Keratinocyte (primary cell): ENCODE measurements around the gene TNNI3. TPM values are rescaled to one million over a fixed set of nuclear protein-coding genes. Genes with fewer than 3 reads are reported as not detected.

Experiments
- DNase-seq: peaks from one replicate; pipeline ENCODE4 v3.0.0-alpha.2; 2011; ENCODE audit warnings: low read depth, missing footprints, low spot score
- FAIRE-seq: peaks from 2 replicates; lab custom pipeline; 2011; peaks lifted over from hg19 to GRCh38; lab: Jason Lieb, UNC
- H2AFZ ChIP-seq: 2 replicates; pipeline ENCODE4 v1.6.0; 2012; ENCODE audit warnings: low read length, control low read depth, inconsistent platforms; ENCODE audit not compliant: control insufficient read depth
- H3K27ac ChIP-seq: 2 replicates; pipeline ENCODE4 v1.5.1; 2011; ENCODE audit warnings: low read length; ENCODE audit not compliant: control insufficient read depth, insufficient read depth
- H3K27me3 ChIP-seq: 3 replicates; pipeline ENCODE4 v1.6.0; 2011; ENCODE audit warnings: low read length; ENCODE audit not compliant: control insufficient read depth, insufficient read depth; ENCODE audit errors: extremely low read depth
- H3K36me3 ChIP-seq, 2 experiments: 2 replicates in 1 of 2; 3 replicates in 1 of 2; pipeline ENCODE4 v1.5.1; 2011; ENCODE audit warnings: low read length in 2 of 2, mild to moderate bottlenecking in 1 of 2; ENCODE audit not compliant: control insufficient read depth in 2 of 2, insufficient read depth in 2 of 2; ENCODE audit errors: extremely low read depth in 1 of 2
- H3K4me1 ChIP-seq: 3 replicates; pipeline ENCODE4 v1.5.1; 2011; ENCODE audit warnings: low read length; ENCODE audit not compliant: control insufficient read depth, insufficient read depth; ENCODE audit errors: extremely low read depth
- H3K4me2 ChIP-seq: 3 replicates; pipeline ENCODE4 v1.6.0; 2011; ENCODE audit warnings: low read depth, low read length; ENCODE audit not compliant: control insufficient read depth, insufficient read depth; ENCODE audit errors: extremely low read depth
- H3K4me3 ChIP-seq, 3 experiments: fragments of 200-600 bp in 1 of 3; sonication (generic) in 1 of 3; 2 replicates in 2 of 3; 3 replicates in 1 of 3; pipeline ENCODE4 v1.5.1; 2011 to 2016; ENCODE audit warnings: low read length in 3 of 3, mild to moderate bottlenecking in 3 of 3, control low read depth in 2 of 3, inconsistent platforms in 1 of 3, low read depth in 1 of 3, mixed read lengths in 1 of 3, mixed run types in 1 of 3, moderate library complexity in 1 of 3; ENCODE audit not compliant: control insufficient read depth in 2 of 3, insufficient read depth in 2 of 3; ENCODE audit errors: extremely low read depth in 1 of 3
- H3K79me2 ChIP-seq: 2 replicates; pipeline ENCODE4 v1.6.0; 2012; ENCODE audit warnings: low read length; ENCODE audit not compliant: control insufficient read depth, insufficient read depth
- H3K9ac ChIP-seq: 3 replicates; pipeline ENCODE4 v1.6.0; 2011; ENCODE audit warnings: low read length; ENCODE audit not compliant: control insufficient read depth, insufficient read depth; ENCODE audit errors: extremely low read depth
- H3K9me1 ChIP-seq: 3 replicates; pipeline ENCODE4 v1.6.0; 2011; ENCODE audit warnings: low read length; ENCODE audit not compliant: control insufficient read depth, insufficient read depth; ENCODE audit errors: extremely low read depth
- H3K9me3 ChIP-seq: 2 replicates; pipeline ENCODE4 v1.5.1; 2012; ENCODE audit warnings: low read depth, low read length; ENCODE audit not compliant: control insufficient read depth
- H4K20me1 ChIP-seq: 3 replicates; pipeline ENCODE4 v1.6.0; 2011; ENCODE audit warnings: low read length; ENCODE audit not compliant: control insufficient read depth, insufficient read depth; ENCODE audit errors: extremely low read depth
- EZH2 ChIP-seq: IDR thresholded peaks from one replicate; pipeline ENCODE4 v1.6.1; 2012; ENCODE audit warnings: inconsistent platforms, mild to moderate bottlenecking, low read length, moderate library complexity
- dilution Hi-C: fragments of 300-500 bp; cut with MboI; formaldehyde crosslinking; loops from one replicate; pipeline ENCODE4 v1.7.0; 2020; ENCODE audit warnings: low sequenced_read_pairs; ENCODE audit not compliant: extremely low pct_ligation_motif_present
- polyA minus RNA-seq, 3 experiments: library from RNA; depleted of rRNA, polyadenylated mRNA; stranded (reverse); fragments of >200 nt; gene quantifications; 1 replicate in 1 of 3; 2 replicates in 1 of 3; 3 replicates in 1 of 3; pipeline ENCODE4 v1.2.3, GENCODE V29; 2011
- polyA plus RNA-seq, 5 experiments: library from polyadenylated mRNA; depleted of rRNA in 3 of 5; stranded (reverse) in 3 of 5; stranded (forward) in 1 of 5; unstranded in 1 of 5; fragments of >200 nt; gene quantifications; 1 replicate in 1 of 5; 2 replicates in 3 of 5; 3 replicates in 1 of 5; pipeline versions ENCODE4 v1.2.1 to v1.2.3, GENCODE V29; 2011 to 2012; ENCODE audit warnings: missing spikeins in 2 of 5, low read depth in 1 of 5, low replicate concordance in 1 of 5
- TF ChIP-seq, protein P1 (sequence below), 3 experiments: IDR thresholded peaks in 1 of 3; conservative IDR thresholded peaks in 1 of 3; optimal IDR thresholded peaks in 1 of 3; 2 replicates in 2 of 3; 3 replicates in 1 of 3; pipeline versions ENCODE3 to v1.5.1; 2011; ENCODE audit warnings: low read length in 3 of 3, mild to moderate bottlenecking in 3 of 3, moderate library complexity in 2 of 3, control low read depth in 1 of 3, inconsistent platforms in 1 of 3; ENCODE audit not compliant: insufficient read depth in 2 of 3; ENCODE audit errors: extremely low read depth in 1 of 3

TNNI3 gene
- polyA plus RNA-seq (2.2 to 4.1 TPM (median 3.3 TPM) in 3 replicates), polyA minus RNA-seq (0.49 to 1.2 TPM in 2 of 3 replicates, not detected in the other)
- 2.1 TPM for polyA plus RNA-seq (2011; ENCODE audit: low read depth)
- polyA plus RNA-seq (2011; cell fraction: cytosol; rRNA removed) = 0.78 and 2.9 TPM in 2 replicates
- 3.8 and 4.7 TPM in 2 replicates for polyA plus RNA-seq (2011; cell fraction: nucleus; rRNA removed)
- polyA plus RNA-seq (2012; ENCODE audit: low replicate concordance) = 1.7 and 3.9 TPM in 2 replicates
- not detected for polyA minus RNA-seq (2011; cell fraction: cytosol; rRNA and poly(A)+ RNA removed)
- not detected in 2 replicates for polyA minus RNA-seq (2011; cell fraction: nucleus; rRNA and poly(A)+ RNA removed)

DNA sequence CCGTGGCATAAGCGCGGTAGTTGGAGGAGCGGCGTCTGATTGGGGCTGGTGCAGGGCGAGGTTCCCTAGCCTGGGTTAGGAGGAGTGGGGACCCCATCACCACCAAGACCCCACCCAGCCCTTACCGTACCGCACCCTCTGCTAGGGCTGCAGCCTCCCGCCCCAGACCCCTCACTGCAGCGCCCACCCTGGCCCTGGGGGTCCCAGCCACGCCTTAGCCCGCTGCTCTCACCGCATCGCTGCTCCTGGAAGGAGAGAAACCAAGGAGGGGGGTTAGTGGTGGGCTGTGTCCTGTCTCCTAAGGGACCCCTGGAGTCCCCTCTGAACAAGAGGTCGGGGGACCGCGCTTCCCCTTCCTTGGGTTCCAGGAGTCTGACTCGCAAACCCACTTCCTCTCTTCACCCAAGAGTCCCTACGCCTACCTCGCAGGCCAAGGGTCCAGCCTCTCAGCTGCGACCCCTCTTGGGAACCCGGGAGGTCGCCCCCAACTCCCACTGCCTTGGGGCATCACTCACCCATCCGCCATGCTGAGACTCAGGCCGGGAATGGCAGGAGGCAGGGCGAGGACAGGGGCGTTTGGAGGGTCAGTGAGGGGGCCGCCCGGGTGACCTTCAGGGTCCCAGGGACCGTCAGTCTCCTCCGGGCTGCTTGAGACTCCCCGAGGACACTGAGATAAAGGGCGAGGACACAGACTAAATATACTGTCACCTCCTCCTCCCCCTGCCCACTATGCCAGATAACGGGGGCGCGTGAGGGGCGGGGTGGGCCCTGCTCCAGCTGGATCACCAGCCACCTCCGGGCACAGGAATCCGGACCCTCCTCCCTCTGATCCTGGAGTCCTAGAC, at the start of gene TNNI3:
Gene TNNI3, minus strand, starts transcription at position 669 of the 845 bp plus-strand sequence. Its CDS starts 143 bp downstream, at position 526.
- Histone ChIP-seq H4K20me1 (no peaks in the 10 kb centered on the region), H3K79me2 (no peaks in the 10 kb centered on the region), H3K4me1 (peaks cover 22% of the 10 kb centered on the region), H3K9me3 (no peaks in the 10 kb centered on the region), H3K9me1 (no peaks in the 10 kb centered on the region), H3K36me3 (no peaks in the 10 kb centered on the region), H3K27ac (no peak within 1 kb of the TSS), H3K4me2 (peak within 1 kb of the TSS; percentile 82), H3K4me3 (peak within 1 kb of the TSS in 1 of 3 experiments; percentile 34), H2AFZ (no peak within 1 kb of the TSS), H3K27me3 (no peaks in the 10 kb centered on the region), H3K9ac (no peak within 1 kb of the TSS)
- DNase-seq (no peak), FAIRE-seq (no peak)
- TF ChIP-seq EZH2 = no peak
- TF ChIP-seq, protein P1, sequence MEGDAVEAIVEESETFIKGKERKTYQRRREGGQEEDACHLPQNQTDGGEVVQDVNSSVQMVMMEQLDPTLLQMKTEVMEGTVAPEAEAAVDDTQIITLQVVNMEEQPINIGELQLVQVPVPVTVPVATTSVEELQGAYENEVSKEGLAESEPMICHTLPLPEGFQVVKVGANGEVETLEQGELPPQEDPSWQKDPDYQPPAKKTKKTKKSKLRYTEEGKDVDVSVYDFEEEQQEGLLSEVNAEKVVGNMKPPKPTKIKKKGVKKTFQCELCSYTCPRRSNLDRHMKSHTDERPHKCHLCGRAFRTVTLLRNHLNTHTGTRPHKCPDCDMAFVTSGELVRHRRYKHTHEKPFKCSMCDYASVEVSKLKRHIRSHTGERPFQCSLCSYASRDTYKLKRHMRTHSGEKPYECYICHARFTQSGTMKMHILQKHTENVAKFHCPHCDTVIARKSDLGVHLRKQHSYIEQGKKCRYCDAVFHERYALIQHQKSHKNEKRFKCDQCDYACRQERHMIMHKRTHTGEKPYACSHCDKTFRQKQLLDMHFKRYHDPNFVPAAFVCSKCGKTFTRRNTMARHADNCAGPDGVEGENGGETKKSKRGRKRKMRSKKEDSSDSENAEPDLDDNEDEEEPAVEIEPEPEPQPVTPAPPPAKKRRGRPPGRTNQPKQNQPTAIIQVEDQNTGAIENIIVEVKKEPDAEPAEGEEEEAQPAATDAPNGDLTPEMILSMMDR (optimal IDR thresholded peaks at IDR 0.05 in 1 of 3, IDR thresholded peaks at IDR 0.05 in 1 of 3, conservative IDR thresholded peaks at IDR 0.05 in 1 of 3; ENCODE audit: extremely low read depth in 1 of 3, insufficient read depth in 2 of 3, low read length in 3 of 3) = no peak
- dilution Hi-C loops = no loop called here

DNA sequence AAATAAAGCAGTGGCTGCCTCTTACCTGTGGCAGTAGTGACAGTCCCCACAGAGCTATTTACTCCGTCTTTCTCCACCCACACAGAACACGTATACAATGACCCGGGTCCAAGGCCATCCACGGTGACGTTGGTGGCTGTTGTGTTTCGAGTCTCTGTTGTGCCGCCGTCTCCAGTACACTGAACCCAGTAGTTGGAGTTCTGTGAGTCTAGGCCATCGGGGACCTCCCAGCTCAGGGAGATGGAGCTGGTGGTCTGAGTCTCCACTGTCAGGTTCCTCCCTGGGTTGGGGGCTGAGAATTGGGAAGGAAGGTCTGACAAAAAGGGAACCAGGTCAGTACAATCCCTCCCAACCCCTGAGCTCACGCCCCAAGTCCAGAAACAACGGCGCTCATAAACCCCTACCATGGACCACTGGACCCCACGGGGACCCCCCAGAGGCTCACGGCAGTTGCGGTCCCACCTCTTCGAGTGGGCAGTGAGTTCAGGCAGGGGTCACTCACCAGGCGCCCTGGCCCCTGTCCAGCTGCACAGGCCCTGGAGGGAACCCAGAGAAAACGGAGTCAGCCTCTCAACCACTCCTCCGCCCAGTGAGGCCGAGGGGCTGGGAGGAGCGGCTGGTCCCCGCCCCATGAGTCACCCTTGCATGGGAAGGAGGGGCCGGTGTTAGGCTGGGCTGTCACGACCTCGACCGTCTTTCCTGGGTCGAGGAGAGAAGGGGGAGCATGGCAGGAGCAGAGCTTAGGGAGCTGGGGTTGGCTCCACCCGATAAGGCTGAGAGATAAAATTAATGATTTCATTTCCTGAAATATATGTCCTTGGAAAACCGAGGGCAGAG, 49.4 kb upstream of the TNNI3 start:
- Histone ChIP-seq H3K9me3 (no peaks in the 10 kb centered on the region), H3K4me2 (peak overlapping the region; percentile 74), H3K36me3 (no peaks in the 10 kb centered on the region), H3K9ac (peak overlapping the region; percentile 62), H4K20me1 (peaks cover 3% of the 10 kb centered on the region), H2AFZ (no peak overlapping the region), H3K4me1 (peaks cover 24% of the 10 kb centered on the region), H3K9me1 (peaks cover 9% of the 10 kb centered on the region), H3K27ac (peak overlapping the region; percentile 63), H3K79me2 (no peaks in the 10 kb centered on the region), H3K4me3 (no peak overlapping the region), H3K27me3 (no peaks in the 10 kb centered on the region)
- FAIRE-seq (no peak), DNase-seq (peak; percentile 59)
- no peak for TF ChIP-seq EZH2
- TF ChIP-seq, protein P1 (optimal IDR thresholded peaks at IDR 0.05 in 1 of 3, IDR thresholded peaks at IDR 0.05 in 1 of 3, conservative IDR thresholded peaks at IDR 0.05 in 1 of 3; ENCODE audit: extremely low read depth in 1 of 3, insufficient read depth in 2 of 3, low read length in 3 of 3) = no peak
- dilution Hi-C loops = no loop called here
